Osteoblast (primary cell): Measurements from ENCODE around the gene SLC1A2. TPM values are rescaled to one million over a fixed set of nuclear protein-coding genes. Genes with fewer than 3 reads are reported as not detected.

Experiments used
- DNase-seq: peaks from one replicate; pipeline ENCODE4 v3.0.0; 2011; ENCODE audit warnings: low spot score, mixed read lengths; ENCODE audit not compliant: insufficient read length; ENCODE audit errors: missing footprints
- H2AFZ ChIP-seq: 2 replicates; pipeline ENCODE4 v1.6.0; 2011; ENCODE audit warnings: mild to moderate bottlenecking, low read length
- H3K27ac ChIP-seq: 2 replicates; pipeline ENCODE4 v1.5.1; 2011; ENCODE audit warnings: mild to moderate bottlenecking, low read depth, low read length, moderate library complexity
- H3K27me3 ChIP-seq: 2 replicates; pipeline ENCODE4 v1.6.0; 2012; ENCODE audit warnings: mild to moderate bottlenecking, control low read depth, inconsistent platforms, low read length, moderate library complexity; ENCODE audit not compliant: insufficient read depth
- H3K36me3 ChIP-seq: 2 replicates; pipeline ENCODE4 v1.5.1; 2011; ENCODE audit warnings: mild to moderate bottlenecking, low read length, control low read depth, moderate library complexity; ENCODE audit not compliant: insufficient read depth
- H3K4me1 ChIP-seq: 2 replicates; pipeline ENCODE4 v1.5.1; 2011; ENCODE audit warnings: mild to moderate bottlenecking, low read length, control low read depth, moderate library complexity; ENCODE audit not compliant: insufficient read depth
- H3K4me2 ChIP-seq: 2 replicates; pipeline ENCODE4 v1.6.0; 2011; ENCODE audit warnings: mild to moderate bottlenecking, low read length; ENCODE audit not compliant: insufficient read depth
- H3K4me3 ChIP-seq: fragments of 200-600 bp; sonication (generic); 3 replicates; pipeline ENCODE4 v1.5.1; 2012; ENCODE audit warnings: mild to moderate bottlenecking, low read length, inconsistent platforms; ENCODE audit not compliant: insufficient read depth
- H3K79me2 ChIP-seq: 2 replicates; pipeline ENCODE4 v1.6.0; 2012; ENCODE audit warnings: mild to moderate bottlenecking, low read length, control low read depth, inconsistent platforms; ENCODE audit not compliant: insufficient read depth
- H3K9me3 ChIP-seq: 2 replicates; pipeline ENCODE4 v1.5.1; 2011; ENCODE audit warnings: low read depth, low read length, control low read depth
- H4K20me1 ChIP-seq: 2 replicates; pipeline ENCODE4 v1.6.0; 2012; ENCODE audit warnings: mild to moderate bottlenecking, low read length, control low read depth; ENCODE audit not compliant: insufficient read depth
- total RNA-seq: library from RNA; depleted of rRNA; stranded (reverse); fragments of >200 nt; gene quantifications from 2 replicates; pipeline ENCODE4 v1.2.3, GENCODE V29; 2012
- TF ChIP-seq, protein P1 (sequence below): IDR thresholded peaks from 2 replicates; pipeline ENCODE4 v1.5.1; 2011; ENCODE audit warnings: mild to moderate bottlenecking, low read depth, low read length, moderate library complexity; ENCODE audit errors: extremely low read depth

The SLC1A2 gene
- total RNA-seq, 1 donor: 0.72 TPM

DNA sequence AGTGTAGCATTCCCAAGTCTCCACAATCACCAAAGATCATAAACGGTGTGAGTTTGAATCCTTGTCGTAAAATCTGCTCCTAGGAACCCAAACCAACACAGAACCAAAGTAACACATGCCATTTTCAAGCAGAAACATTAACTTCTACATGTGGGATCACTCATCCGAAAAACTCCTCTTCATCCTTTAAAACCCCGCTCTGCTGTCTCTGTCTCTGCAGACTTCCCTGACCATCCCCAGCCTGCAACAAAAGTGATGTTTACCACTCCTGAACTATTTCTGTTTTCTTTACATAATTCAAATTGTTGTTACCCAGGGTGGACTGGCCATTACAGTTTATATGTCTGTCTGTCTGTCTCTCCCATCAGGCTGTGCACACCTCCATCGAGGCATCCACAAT lies 54.0 kb downstream of the SLC1A2 start:
- H3K79me2 ChIP-seq: no peaks in the 10 kb centered on the region
- DNase-seq: no peak
- no peaks in the 10 kb centered on the region for H3K9me3 ChIP-seq
- no peak overlapping the region for H3K4me3 ChIP-seq
- no peaks in the 10 kb centered on the region for H4K20me1 ChIP-seq
- H3K27me3 ChIP-seq: no peaks in the 10 kb centered on the region
- H3K27ac ChIP-seq: no peak overlapping the region
- H3K36me3 ChIP-seq: no peaks in the 10 kb centered on the region
- no peak overlapping the region for H2AFZ ChIP-seq
- TF ChIP-seq, protein P1, sequence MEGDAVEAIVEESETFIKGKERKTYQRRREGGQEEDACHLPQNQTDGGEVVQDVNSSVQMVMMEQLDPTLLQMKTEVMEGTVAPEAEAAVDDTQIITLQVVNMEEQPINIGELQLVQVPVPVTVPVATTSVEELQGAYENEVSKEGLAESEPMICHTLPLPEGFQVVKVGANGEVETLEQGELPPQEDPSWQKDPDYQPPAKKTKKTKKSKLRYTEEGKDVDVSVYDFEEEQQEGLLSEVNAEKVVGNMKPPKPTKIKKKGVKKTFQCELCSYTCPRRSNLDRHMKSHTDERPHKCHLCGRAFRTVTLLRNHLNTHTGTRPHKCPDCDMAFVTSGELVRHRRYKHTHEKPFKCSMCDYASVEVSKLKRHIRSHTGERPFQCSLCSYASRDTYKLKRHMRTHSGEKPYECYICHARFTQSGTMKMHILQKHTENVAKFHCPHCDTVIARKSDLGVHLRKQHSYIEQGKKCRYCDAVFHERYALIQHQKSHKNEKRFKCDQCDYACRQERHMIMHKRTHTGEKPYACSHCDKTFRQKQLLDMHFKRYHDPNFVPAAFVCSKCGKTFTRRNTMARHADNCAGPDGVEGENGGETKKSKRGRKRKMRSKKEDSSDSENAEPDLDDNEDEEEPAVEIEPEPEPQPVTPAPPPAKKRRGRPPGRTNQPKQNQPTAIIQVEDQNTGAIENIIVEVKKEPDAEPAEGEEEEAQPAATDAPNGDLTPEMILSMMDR: no peak
- H3K4me2 ChIP-seq: no peak overlapping the region
- peaks cover 35% of the 10 kb centered on the region for H3K4me1 ChIP-seq

DNA sequence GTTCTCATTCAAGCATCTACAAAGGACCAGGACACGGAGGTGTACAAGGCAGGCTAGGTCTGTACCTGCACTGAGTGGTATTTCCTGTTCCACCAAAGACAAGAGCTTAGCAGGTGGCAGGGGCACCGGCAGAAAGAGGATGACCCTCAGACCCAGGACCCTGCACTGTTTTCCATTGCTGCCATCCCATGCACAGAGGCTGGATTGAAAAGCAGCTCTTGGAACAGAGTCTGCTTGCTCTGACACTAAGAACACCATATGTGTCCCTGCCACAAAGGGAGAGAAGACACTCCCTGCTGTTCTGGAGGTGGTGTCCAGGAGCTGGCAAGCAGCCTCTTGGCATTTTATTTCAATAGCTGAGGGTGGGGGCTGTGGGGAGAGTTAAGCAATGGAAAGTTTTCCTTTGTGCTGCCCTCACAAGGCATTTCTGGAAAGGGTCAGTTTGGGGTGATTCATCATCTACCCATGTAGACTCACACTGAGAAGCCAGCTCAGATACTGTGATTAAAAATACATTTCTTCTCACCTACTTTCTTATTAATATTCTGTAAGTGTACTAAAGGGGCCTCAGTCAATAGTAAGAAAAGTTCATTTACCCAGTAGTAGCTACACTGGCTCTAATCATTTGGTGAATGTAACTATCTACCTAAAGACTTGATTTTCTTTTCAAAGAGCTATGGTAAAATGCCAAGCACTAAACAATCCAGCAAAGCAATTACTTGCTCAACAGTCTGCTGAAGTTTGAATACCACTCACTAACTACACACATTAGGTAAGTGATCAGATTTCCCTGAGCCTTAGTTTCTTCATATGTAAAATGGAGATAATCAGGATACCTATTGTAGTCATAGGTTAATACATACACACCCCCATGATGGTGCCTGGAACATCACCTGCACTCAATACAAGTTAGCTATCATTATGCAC lies 55.2 kb downstream of the SLC1A2 start:
- H3K36me3 ChIP-seq: no peaks in the 10 kb centered on the region
- no peaks in the 10 kb centered on the region for H3K27me3 ChIP-seq
- H3K4me1 ChIP-seq: peaks cover 35% of the 10 kb centered on the region
- H2AFZ ChIP-seq: peak overlapping the region; percentile 45
- DNase-seq: no peak
- TF ChIP-seq, protein P1: no peak
- H4K20me1 ChIP-seq: no peaks in the 10 kb centered on the region
- peak overlapping the region; percentile 68 for H3K4me2 ChIP-seq
- H3K9me3 ChIP-seq: no peaks in the 10 kb centered on the region
- H3K4me3 ChIP-seq: no peak overlapping the region
- H3K27ac ChIP-seq: peak overlapping the region; percentile 81
- no peaks in the 10 kb centered on the region for H3K79me2 ChIP-seq

DNA sequence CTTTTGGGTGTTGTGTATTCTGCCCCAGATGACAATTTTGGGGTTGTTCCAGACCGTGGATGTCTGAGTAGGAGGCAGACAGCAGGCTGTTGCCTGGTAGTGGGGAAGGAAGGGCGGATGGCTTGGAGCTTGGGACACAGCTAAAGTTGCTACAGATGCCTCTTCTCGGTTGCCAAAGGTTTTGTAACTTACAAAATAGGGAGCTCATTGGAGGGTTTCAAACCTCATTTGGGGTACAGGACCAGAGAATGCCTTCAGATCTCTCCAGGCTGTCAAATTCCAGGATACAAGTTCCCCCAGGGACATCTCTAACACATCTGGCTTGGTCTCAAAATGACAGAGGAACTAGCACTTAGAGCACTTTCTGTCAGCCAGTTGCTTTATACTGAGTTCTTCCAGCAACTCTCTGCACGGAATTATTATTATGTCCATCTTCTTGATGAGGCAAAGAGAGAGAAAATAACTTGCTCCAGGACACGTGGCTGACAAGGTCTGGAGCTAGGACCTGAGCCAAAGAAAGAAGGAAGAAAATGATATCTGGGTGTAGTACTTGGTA lies 56.0 kb downstream of the SLC1A2 start:
- no peaks in the 10 kb centered on the region for H3K9me3 ChIP-seq
- H3K27me3 ChIP-seq: no peaks in the 10 kb centered on the region
- H3K27ac ChIP-seq: peak overlapping the region; percentile 81
- H3K36me3 ChIP-seq: no peaks in the 10 kb centered on the region
- H4K20me1 ChIP-seq: no peaks in the 10 kb centered on the region
- H3K4me2 ChIP-seq: peak overlapping the region; percentile 68
- no peak overlapping the region for H2AFZ ChIP-seq
- peaks cover 36% of the 10 kb centered on the region for H3K4me1 ChIP-seq
- no peak for DNase-seq
- TF ChIP-seq, protein P1: no peak
- H3K4me3 ChIP-seq: no peak overlapping the region
- no peaks in the 10 kb centered on the region for H3K79me2 ChIP-seq

DNA sequence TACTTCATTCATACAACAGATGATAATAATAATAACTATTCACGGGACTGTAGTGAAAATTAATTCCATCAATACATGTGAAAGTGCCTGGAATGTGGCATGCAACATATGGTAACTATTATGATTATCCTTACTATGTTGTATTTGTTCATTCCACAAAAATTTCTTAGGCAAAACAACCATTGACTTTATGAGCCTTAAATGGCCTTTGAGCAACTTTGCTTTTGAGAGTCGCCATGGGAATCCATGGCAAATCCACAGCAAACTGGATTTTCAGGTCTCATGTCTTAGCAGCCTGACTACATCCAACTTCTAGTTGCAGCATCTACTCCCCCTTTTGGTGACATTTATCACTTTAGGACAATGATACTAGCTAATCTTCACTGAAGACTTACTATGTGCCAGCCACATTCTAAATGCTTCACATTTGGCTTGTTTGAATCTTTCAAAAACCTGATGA lies 56.8 kb downstream of the SLC1A2 start:
- no peaks in the 10 kb centered on the region for H3K36me3 ChIP-seq
- no peaks in the 10 kb centered on the region for H4K20me1 ChIP-seq
- no peak overlapping the region for H3K27ac ChIP-seq
- no peak overlapping the region for H3K4me2 ChIP-seq
- no peak overlapping the region for H2AFZ ChIP-seq
- TF ChIP-seq, protein P1: no peak
- no peaks in the 10 kb centered on the region for H3K9me3 ChIP-seq
- H3K27me3 ChIP-seq: no peaks in the 10 kb centered on the region
- no peaks in the 10 kb centered on the region for H3K79me2 ChIP-seq
- H3K4me1 ChIP-seq: peaks cover 40% of the 10 kb centered on the region
- H3K4me3 ChIP-seq: no peak overlapping the region
- DNase-seq: no peak
